Right renal pelvis (tissue), 4 donors: Measurements from ENCODE around the gene DHRS7B. TPM values are rescaled to one million over a fixed set of nuclear protein-coding genes. Genes with fewer than 3 reads are reported as not detected.
"Not testable (repeated sequence)": the region's sequence is repeated elsewhere in the genome, so short reads cannot be mapped to it uniquely, and the experiment has no call there.

Experiments
- DNase-seq, 4 donors: peaks; one replicate each; pipeline ENCODE4 v3.0.0-alpha.2; 2013; ENCODE audit warnings: low read depth in 4 of 4, low spot score in 3 of 4, missing footprints in 1 of 4
- polyA plus RNA-seq, 4 donors: library from polyadenylated mRNA; unstranded; fragments of 120-200 nt; gene quantifications; one replicate each; pipeline ENCODE4 v1.2.1, GENCODE V29; 2013; ENCODE audit not compliant: insufficient read length in 4 of 4

DHRS7B gene
- polyA plus RNA-seq, 4 donors = 36.7 to 38.1 (median 37.1) TPM

DNA sequence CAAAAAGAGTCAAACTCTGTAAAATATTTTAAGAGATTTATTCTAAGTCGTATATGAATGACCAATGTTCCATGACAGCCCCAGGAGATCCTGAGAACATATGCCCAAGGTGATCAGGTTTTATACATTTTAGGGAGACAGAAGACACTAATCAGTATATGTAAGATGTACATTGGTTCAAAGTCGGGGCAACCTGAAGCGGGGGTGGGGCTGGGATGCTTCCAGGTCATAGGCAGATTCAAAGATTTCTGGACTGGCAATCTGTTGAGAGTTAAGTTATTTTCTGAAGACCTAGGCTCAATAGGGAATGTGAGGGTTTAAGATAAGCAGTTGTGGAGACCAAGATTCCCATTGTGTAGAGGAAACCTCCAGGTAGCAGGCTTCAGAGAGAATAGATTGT lies 20.4 kb upstream of the DHRS7B start:
- DNase-seq = no peak

- DNase-seq = not testable (repeated sequence)
Observed at GRCh38 chr17:21107067-21107650, 19.6 kb upstream of the DHRS7B start.

DNA sequence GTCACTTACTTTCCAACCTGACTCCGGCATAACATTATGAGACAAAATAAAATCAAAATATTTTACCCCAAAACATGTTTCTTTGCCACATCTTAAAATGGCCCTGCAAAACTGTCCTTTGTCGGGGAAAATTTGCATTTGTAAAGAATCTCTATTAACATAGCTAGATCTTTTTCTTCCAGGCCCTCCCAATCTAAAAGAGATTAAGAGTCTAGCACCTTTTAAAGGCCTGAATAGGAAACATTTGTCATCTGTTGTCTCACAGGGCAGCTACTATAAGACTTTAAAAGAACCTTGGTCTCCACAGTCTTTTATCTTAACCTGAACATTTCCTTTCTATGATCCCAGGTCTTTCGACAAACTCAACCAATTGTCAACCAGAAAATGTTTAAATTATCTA lies 18.1 kb upstream of the DHRS7B start:
- no peak for DNase-seq

DNA sequence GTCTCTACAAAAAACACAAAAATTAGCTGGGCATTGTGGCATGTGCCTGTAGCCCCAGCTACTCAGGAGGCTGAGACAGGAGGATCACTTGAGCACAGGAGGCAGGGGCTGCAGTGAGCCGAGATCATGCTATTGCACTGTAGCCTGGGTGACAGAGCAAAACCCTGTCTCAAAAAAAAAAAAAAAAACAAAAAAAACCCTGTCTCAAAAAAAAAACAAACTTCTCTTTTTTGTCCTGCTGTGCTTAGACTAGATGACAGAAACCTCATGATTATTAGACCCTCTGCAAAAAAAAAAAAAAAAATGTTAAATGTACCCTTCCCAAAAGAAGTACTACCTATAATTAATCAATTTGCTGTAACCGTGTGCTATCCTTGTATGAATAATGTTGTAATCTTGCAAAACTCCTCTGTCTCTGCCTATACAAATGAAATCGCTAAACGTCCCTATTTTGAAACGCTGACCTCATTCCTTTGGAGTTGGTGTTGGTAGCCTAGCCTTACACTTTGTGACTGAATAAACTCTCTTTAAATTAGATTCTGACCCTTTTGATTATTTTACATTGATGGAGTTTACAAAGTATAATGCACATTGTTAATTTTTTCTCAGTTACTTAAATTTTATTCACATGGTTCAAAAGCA lies 13.6 kb upstream of the DHRS7B start:
- DNase-seq = no peak

DNA sequence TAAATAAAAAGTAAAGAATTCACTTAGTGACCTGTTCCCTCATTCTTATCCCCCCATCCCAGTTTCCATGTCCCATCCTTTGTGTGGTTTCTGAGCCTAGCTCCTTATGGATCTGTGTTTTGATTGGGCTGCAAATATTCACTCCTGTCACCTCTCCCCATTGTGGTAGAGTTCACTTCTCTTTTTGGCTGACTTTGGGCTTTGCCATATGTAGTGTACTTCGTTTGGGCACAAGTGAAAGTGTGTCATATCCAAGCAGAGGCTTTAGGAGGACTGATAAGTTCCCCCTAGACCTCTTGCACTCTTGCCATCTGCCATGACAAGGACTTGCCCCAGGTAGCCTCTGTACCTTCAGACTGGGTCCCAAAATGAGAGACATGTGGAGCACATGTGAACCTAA lies 13.0 kb upstream of the DHRS7B start:
- no peak for DNase-seq

DNA sequence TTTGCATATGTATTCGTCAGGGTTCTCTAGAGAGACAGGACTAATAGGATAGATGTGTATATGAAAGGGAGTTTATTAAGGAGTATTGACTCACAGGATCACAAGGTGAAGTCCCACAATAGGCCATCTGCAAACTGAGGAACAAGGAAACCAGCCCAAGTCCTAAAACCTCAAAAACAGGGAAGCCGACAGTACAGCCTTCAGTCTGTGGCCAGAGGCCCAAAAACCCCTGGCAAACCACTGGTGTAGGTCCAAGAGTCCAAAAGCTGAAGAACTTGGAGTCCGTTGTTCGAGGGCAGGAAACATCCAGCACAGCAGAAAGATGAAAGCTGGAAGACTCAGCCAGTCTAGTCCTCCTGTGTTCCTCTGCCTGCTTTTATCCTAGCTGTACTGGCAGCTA lies 12.0 kb upstream of the DHRS7B start:
- not testable (repeated sequence) for DNase-seq

- peak in 3 of 4 donors; percentile 44 to 53 (median 48) for DNase-seq
Observed at GRCh38 chr17:21119247-21119918, 7.4 kb upstream of the DHRS7B start.

DNA sequence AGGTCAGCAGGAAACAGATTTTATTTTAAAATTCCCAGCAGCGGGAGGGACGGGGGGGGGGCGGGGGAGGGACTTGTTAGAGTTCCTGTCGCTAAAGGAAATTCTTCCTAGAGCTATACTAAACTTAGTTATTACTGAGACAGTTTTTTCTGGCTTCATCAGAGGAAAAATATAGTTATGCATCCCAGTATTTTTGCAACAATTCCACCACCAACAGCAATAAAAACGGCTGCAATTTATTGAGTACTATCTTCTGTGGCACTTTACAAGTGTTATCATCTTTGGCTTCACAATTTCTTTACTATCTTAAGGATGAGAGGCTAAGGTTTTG lies 6.9 kb upstream of the DHRS7B start:
- no peak for DNase-seq

DNA sequence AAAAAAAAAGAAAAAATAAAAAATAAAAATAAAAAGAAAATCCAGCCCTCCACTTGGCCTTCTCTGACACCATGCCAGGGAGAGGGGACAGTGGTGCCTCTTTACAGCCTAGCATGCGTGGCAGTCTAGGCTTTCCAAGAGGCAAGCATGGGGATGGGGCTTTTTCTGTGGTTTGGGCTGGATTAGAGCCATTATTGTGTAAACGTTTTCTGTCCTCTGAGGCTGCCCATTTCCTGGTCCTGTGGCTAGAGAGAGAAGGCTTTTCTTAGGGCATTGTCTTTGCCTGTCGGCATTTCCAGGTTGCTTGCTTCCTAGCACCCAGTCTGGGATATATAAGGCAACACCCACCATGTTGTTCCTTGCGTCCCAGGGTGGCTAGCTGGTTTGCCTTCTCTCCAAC lies 2.7 kb upstream of the DHRS7B start:
- no peak for DNase-seq

DNA sequence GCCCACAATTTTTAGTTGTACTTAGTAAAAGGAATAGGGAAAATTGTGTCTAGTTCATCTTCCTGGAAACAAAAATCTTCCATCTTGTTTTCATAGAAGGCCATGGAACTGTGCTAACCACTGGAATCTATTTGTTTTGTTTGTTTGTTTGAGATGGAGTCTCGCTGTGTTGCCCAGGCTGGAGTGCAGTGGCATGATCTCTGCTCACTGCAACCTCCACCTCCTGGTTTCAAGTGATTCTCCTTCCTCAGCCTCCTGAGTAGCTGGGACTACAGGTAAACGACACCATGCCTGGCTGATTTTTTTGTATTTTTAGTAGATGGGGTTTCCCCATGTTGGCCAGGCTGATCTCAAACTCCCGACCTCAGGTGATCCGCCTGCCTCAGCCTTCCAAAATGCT lies 2.2 kb upstream of the DHRS7B start:
- not testable (repeated sequence) for DNase-seq

DNA sequence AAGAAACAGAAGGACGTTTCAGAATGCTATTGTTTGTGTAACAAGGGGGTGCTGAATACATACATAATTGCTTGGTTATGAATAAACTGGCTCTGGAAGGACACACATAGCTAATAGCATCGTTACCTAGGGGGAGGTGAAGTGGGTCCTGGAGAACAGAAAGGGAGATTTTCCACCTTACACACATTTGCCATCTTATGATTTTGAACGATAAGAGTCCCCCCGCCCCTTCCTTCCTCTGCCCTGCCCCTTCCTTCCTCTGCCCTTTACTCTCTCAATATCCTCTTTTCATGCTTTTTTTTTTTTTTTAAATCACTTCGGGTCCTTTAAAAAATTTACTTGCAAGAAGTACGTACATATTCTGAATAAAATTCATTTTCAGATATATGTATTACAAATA lies 902 bp upstream of the DHRS7B start:
- DNase-seq = no peak

DNA sequence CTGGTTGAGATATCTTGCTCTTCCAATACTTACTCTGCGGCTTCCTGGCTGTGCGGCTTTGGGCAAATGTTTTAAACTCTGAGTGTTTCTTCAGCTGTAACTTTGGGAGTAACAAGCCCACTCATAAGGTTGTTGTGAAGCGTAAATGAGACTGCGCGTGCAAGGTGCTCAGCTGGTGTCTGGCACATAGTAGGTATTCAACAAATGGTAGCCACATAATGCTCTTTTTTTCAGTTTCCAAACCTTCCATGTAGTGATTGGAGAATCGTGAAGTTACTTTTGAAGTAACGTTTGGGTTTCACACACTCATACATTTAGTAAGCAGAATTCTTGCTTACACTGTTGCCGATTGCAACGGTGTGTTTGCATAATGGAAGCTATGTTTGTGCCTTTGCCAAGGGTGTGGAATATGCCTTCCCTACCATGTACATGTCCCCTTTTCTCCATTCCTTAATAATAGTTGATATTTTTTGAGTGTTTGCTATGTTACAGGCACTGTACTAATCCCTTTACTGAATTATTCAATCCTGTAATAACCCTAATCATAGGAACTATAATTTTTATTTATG lies 829 bp downstream of the DHRS7B start:
- no peak for DNase-seq

GRCh38 chr17:21129023-21129681 lies 2.4 kb downstream of the DHRS7B start:
- peak in 2 of 4 donors; percentile 4 to 22 for DNase-seq

DNA sequence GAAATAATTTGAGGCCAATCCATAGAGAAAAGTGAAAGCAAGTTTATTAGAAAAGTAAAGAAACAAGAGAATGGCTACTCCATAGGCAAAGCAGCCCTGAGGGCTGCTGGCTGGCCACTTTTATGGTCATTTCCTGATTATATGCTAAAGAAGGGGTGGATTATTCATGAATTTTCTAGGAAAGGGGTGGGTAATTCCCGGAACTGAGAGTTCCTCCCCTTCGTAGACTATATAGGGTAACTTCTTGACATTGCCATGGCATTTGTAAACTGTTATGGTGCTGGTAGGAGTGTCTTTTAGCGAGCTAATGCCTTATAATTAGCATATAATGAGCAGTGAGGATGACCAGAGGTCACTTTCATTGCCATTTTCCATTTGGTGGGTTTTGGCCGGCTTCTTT lies 4.4 kb downstream of the DHRS7B start:
- no peak for DNase-seq

DNA sequence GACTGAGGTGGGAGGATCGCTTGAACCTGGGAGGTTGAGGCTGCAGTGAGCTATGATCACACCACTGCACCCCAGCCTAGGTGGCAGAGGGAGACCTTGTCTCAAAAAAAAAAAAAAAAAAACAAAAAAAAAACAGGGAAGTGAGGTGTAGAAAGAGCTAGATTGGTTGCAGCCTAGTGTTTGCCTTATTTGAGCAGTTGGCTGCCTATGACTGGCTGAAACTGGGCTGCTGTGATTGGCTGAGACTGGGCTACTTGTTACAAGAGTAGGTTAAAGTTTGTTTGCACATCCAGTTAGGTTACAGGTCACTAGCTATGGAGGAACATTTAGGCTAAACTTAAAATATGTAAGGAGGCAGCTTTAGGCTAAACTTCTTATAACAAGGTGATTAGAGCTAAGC lies 5.7 kb downstream of the DHRS7B start:
- no peak for DNase-seq

GRCh38 chr17:21134559-21134958 lies 7.8 kb downstream of the DHRS7B start:
- no peak for DNase-seq

DNA sequence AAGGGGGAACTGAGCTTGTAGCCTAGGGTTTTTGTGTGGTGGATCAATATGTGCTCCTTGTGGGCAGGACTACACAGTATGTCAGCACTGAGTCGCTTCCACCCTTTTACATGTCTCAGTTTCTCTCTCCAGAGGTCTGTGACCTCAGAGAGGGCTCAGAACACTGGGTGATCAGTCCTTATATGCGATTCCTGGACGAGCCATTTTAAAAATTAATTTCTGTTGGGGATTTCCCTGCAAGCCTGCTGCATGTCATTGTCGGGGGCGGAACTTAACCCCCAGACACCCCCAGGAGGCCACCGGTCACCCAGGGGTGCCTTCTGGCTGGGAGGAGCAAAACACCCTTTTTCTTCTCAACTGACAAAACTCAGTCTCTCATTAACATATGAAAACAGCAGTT lies 14.1 kb downstream of the DHRS7B start:
- DNase-seq = no peak

DNA sequence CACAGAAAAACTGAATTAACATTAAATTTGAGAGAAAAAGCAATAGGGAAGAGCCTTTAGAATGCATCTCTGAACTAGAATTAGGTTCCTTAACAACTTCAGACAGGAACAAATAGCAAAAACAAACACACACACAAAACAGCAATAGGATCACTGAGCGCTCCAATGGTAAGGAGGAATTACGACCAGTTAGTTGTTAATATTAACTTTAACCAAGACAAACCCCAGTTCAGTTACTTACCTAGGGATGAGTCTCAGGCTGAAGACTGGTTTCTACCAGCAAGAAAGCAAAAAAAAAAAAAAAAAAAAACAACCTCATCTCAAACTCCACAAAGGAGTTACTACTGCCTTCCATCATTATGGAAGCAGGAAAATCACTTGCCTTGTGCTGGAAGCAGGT lies 14.6 kb downstream of the DHRS7B start:
- DNase-seq = no peak

- not testable (repeated sequence) for DNase-seq
Observed at GRCh38 chr17:21142065-21142464, 15.3 kb downstream of the DHRS7B start.

- no peak for DNase-seq
Observed at GRCh38 chr17:21143695-21144094, 16.9 kb downstream of the DHRS7B start.

GRCh38 chr17:21144299-21144698 lies 17.5 kb downstream of the DHRS7B start:
- DNase-seq = not testable (repeated sequence)
